Astrocyte of the hippocampus (primary cell): ENCODE results near the gene CNR2.
"Not testable (repeated sequence)": the region's sequence is repeated elsewhere in the genome, so short reads cannot be mapped to it uniquely, and the experiment has no call there.

Experiments used
- DNase-seq: peaks from one replicate; pipeline ENCODE4 v3.0.0; 2011; ENCODE audit warnings: low read depth, low spot score

Gene CNR2

GRCh38 chr1:23885222-23885621 is 27.9 kb downstream of the CNR2 start:
- no peak for DNase-seq

GRCh38 chr1:23882746-23883145 is 30.4 kb downstream of the CNR2 start:
- no peak for DNase-seq

GRCh38 chr1:23879809-23880208 is 33.4 kb downstream of the CNR2 start:
- no peak for DNase-seq

GRCh38 chr1:23878668-23879067 is 34.5 kb downstream of the CNR2 start:
- DNase-seq, result no peak

GRCh38 chr1:23875382-23875781 is 37.8 kb downstream of the CNR2 start:
- DNase-seq, result no peak

- DNase-seq, result no peak
Observed at GRCh38 chr1:23872421-23872820, 40.7 kb downstream of the CNR2 start.

GRCh38 chr1:23869051-23869450 is 44.1 kb downstream of the CNR2 start:
- DNase-seq, result no peak

- no peak for DNase-seq
Observed at GRCh38 chr1:23868557-23869016, 44.6 kb downstream of the CNR2 start.

GRCh38 chr1:23867895-23868556 is 45.1 kb downstream of the CNR2 start, which contains the start of gene FUCA1:
Gene FUCA1 (minus strand): TSS chr1:23868290. CDS start chr1:23868286, 4 bp downstream.
- DNase-seq, result peak; percentile 98

GRCh38 chr1:23867542-23867894 is 45.6 kb downstream of the CNR2 start:
- DNase-seq, result no peak

- DNase-seq, result peak; percentile 95
Observed at GRCh38 chr1:23865543-23865930, 47.6 kb downstream of the CNR2 start.

GRCh38 chr1:23864801-23865542 is 48.2 kb downstream of the CNR2 start:
- DNase-seq, result no peak

GRCh38 chr1:23862640-23863039 is 50.5 kb downstream of the CNR2 start:
- peak; percentile 3 for DNase-seq

GRCh38 chr1:23854568-23854967 is 58.6 kb downstream of the CNR2 start:
- no peak for DNase-seq

- DNase-seq, result not testable (repeated sequence)
Observed at GRCh38 chr1:23853124-23853523, 60.0 kb downstream of the CNR2 start.

GRCh38 chr1:23851406-23851805 is 61.8 kb downstream of the CNR2 start:
- not testable (repeated sequence) for DNase-seq

- no peak for DNase-seq
Observed at GRCh38 chr1:23848673-23849616, 64.2 kb downstream of the CNR2 start.

GRCh38 chr1:23847482-23848095 is 65.6 kb downstream of the CNR2 start:
- DNase-seq, result not testable (repeated sequence)

- no peak for DNase-seq
Observed at GRCh38 chr1:23845163-23845562, 68.0 kb downstream of the CNR2 start.

GRCh38 chr1:23843644-23844043 is 69.5 kb downstream of the CNR2 start:
- no peak for DNase-seq

GRCh38 chr1:23838401-23838866 is 74.7 kb downstream of the CNR2 start:
- DNase-seq, result peak; percentile 71
